ENCODE results near the gene RAD51AP1.

Gene RAD51AP1

GRCh38 chr12:4584281-4584680 lies 45.6 kb downstream of the RAD51AP1 start:
- no peak overlapping the region for H3K27ac ChIP-seq
- TF ChIP-seq, protein P1, sequence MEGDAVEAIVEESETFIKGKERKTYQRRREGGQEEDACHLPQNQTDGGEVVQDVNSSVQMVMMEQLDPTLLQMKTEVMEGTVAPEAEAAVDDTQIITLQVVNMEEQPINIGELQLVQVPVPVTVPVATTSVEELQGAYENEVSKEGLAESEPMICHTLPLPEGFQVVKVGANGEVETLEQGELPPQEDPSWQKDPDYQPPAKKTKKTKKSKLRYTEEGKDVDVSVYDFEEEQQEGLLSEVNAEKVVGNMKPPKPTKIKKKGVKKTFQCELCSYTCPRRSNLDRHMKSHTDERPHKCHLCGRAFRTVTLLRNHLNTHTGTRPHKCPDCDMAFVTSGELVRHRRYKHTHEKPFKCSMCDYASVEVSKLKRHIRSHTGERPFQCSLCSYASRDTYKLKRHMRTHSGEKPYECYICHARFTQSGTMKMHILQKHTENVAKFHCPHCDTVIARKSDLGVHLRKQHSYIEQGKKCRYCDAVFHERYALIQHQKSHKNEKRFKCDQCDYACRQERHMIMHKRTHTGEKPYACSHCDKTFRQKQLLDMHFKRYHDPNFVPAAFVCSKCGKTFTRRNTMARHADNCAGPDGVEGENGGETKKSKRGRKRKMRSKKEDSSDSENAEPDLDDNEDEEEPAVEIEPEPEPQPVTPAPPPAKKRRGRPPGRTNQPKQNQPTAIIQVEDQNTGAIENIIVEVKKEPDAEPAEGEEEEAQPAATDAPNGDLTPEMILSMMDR (IDR thresholded peaks at IDR 0.05): no peak
- TF ChIP-seq ZFX (IDR thresholded peaks at IDR 0.05; ENCODE audit: borderline replicate concordance): no peak

DNA sequence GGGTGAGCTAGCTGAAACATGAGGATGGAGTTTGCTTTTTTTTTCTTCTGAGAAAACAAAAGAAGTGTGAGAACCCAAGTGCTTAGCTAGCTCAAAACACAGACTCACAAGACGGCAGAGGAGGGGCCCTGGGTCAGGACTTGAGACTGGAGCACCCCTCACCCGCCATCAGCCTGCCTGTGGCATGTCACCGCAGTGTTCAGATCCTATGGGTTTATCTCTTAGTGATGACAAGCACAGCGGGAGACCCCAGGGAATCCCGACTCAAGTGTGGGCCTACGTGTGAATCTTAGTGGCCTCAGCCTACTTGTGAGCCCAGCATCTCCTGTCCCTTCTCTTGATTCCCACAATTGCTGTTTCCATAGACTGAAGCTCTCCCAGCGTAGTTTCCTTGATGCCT lies 46.2 kb downstream of the RAD51AP1 start:
- TF ChIP-seq, protein P1 (IDR thresholded peaks at IDR 0.05): no peak
- TF ChIP-seq ZFX (IDR thresholded peaks at IDR 0.05; ENCODE audit: borderline replicate concordance): no peak
- no peak overlapping the region for H3K27ac ChIP-seq

- H3K27ac ChIP-seq: no peak overlapping the region
- TF ChIP-seq, protein P1 (IDR thresholded peaks at IDR 0.05): no peak
- TF ChIP-seq ZFX (IDR thresholded peaks at IDR 0.05; ENCODE audit: borderline replicate concordance): no peak
Measured at GRCh38 chr12:4586500-4586899, 47.8 kb downstream of the RAD51AP1 start.

GRCh38 chr12:4587108-4587507 lies 48.4 kb downstream of the RAD51AP1 start:
- no peak overlapping the region for H3K27ac ChIP-seq

DNA sequence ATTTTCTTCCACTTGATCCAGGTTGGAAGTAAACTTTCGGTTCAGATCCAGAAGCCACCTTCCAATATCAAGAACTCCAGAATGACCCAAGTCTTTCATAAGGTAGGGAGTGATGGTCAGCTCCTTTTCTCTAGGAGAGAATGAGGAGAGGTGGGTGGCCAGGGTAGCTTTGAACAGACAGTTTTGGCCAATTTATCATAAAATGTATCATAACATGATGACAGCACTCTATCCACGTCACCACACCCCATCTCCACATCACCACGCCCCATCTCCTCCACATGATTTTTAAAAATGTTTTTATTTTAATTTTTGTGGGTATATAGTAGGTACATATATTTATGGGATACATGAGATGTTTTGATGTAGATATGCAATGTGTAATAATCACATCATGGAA lies 50.2 kb downstream of the RAD51AP1 start:
- TF ChIP-seq, protein P1 (IDR thresholded peaks at IDR 0.05): no peak
- no peak for TF ChIP-seq ZFX (IDR thresholded peaks at IDR 0.05; ENCODE audit: borderline replicate concordance)
- H3K27ac ChIP-seq: no peak overlapping the region

More at GRCh38 chr12:4587108-4587507, 48.4 kb downstream of the RAD51AP1 start:
- TF ChIP-seq, protein P1 (IDR thresholded peaks at IDR 0.05): peak; percentile 12; the same call in 1 of the 2 replicates
- TF ChIP-seq ZFX (IDR thresholded peaks at IDR 0.05; ENCODE audit: borderline replicate concordance): no peak

DNA sequence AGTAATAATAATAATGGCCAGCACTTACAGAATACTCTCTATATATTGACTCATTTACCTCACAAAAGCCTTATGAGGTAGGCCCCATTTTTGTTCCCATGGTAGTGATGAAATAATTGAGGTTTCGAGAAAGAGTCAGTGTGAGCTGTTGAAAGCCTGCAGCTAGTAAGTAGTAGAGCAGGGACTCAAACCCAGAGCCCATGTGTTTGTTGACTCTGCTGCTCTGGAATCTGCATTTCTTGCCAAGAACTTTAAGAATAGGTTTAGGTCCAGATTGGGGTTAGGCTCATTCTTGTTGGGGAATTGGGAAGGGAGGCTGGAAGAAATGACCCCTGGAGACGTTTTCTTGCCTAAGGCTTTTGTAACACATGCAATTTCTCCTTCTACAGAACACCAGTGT lies 51.3 kb downstream of the RAD51AP1 start:
- no peak overlapping the region for H3K27ac ChIP-seq
- TF ChIP-seq, protein P1 (IDR thresholded peaks at IDR 0.05): no peak
- no peak for TF ChIP-seq ZFX (IDR thresholded peaks at IDR 0.05; ENCODE audit: borderline replicate concordance)

DNA sequence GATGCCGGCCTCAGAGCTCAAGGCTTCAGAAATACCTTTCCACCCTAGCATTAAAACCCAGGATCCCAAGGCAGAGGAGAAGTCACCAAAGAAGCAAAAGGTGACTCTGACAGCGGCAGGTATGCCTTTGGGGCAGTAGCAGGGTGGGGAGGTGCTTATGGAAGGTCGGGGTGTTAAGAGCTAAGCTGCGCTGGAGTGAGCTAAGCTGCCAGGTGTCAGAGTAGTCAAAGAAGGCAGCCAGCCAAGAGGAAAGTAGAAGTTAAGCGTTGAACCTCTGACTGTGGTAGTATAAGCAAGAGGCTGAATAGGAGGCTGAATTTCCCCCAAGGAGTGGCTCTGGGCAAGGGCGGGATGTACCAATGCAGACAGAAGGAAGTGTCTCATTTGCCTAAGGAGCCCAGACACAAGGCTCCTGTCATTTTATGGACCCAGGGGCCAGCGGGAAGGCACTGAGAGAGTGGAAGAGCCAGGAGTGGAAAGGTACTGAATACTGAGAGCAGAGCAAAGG lies 52.5 kb downstream of the RAD51AP1 start:
- H3K27ac ChIP-seq: no peak overlapping the region
- TF ChIP-seq, protein P1 (IDR thresholded peaks at IDR 0.05): no peak
- no peak for TF ChIP-seq ZFX (IDR thresholded peaks at IDR 0.05; ENCODE audit: borderline replicate concordance)
